Mesenteric fat pad (tissue), 1 donor: ENCODE results near the gene RTP2. TPM values are rescaled to one million over a fixed set of nuclear protein-coding genes. Genes with fewer than 3 reads are reported as not detected.

Experiments
- DNase-seq: peaks from one replicate; pipeline ENCODE4 v3.0.0-alpha.2; 2020; ENCODE audit warnings: low spot score
- total RNA-seq: library from RNA; stranded (reverse); fragmentation: NEBNext Ultra II Directional; extraction: Animal tissue kit (Norgen Biotek cat#: 25700); gene quantifications from one replicate; pipeline ENCODE4 v1.2.1, GENCODE V29; 2021
- donor health status: DM: yes; HTN: yes; CAD: no.

Gene RTP2
- total RNA-seq, 1 donor from 2014 or later: not detected

DNA sequence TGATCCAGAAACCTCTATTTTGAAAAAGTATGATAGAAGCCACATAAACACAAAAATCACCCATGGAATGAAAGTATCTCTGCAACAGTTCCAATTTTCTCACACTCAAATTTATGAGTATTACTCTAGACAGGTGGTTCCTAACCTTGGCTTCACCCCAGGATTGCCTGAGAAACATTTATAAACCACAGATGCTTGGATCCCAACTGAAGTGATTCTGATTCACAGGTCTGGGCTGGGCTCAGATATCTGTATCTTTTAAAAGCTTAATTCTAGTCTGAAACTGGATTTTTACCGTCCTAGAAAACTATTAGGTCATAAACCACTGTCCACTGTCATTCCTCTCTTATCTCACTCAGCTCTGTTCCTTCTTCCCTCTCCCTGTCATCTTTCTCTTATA lies 24.8 kb downstream of the RTP2 start:
- no peak for DNase-seq

DNA sequence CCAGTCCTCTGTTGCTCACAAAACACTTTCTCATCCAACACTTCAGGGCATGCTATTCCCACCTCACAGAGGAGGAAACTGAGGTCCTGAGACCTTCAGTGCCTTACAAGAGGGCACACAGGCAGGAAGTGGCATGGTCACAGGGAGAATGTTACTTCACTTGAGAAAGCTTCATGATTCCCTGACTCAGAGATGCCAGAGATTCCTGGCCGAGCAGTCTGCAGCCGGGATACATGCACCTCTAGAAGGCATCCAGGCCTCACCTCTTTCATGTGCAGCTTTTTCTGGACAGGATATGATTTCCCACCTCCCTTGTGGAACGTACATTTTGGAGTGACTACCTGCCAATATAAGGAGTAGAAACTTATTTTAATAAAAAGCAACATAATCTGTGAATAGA lies 29.3 kb downstream of the RTP2 start:
- DNase-seq: no peak

DNA sequence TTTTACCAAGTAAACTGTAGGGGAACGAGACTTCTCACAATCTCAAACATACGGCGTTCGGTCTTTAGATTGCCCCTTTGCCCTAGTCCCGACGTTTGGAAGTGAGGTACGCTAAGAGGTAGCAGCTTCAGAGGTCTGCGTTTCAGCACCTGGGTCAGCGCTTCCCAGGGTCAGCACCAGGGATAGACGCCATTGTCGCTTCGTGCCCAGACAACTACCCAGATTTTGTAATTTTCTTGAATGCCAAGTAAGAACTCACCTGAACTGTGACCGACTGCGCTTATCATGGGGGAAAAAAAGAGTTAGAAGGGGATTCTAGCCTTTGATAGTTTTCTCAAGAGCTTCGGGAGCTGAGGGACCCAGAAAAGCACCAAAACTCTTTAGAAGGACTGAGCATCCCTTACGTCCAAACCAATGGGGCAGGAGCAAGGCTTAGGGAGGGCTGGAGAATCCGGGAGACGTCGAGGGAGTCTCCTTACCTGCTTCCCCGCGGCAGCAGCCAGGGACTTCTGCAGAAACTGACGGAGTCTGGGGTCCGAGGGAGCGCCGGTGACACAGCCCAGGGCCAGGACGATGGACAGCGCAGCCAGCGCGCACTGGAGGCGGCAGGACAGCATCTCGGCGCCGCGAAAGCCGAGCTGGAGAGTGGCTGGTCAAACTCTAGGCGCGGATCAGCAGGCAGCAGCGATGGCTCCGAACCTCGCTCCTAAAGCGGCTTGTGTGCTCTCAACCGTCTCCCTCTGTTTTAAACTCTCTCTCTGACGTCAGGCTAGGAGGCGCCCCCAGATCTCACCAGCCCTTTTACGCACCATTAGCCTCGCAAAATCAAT lies 32.5 kb downstream of the RTP2 start, which contains the start of gene SST:
Gene SST, minus strand, starts transcription at position 720 of the 830 bp plus-strand sequence. Its CDS starts 103 bp downstream, at position 617.
- DNase-seq: no peak

DNA sequence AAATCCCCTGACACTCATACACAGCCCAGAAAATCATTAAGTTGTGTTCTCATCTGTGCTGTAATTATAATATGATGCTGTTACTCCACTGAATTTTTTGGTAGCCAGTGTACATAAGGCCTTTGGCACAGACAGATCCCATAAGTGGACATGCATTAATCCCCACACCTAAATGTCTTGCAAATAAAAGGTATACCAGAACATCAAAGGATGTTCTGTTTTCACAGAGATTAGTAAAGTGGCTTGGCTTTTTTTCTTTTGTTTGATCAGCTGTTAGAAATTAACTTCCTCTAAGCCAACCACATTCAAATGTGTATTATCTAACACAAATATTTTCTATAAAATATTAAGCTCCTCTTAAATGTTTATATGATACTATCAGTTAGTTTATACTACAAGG lies 34.8 kb downstream of the RTP2 start:
- DNase-seq: no peak

GRCh38 chr3:187665764-187666402 lies 36.5 kb downstream of the RTP2 start:
- no peak for DNase-seq

DNA sequence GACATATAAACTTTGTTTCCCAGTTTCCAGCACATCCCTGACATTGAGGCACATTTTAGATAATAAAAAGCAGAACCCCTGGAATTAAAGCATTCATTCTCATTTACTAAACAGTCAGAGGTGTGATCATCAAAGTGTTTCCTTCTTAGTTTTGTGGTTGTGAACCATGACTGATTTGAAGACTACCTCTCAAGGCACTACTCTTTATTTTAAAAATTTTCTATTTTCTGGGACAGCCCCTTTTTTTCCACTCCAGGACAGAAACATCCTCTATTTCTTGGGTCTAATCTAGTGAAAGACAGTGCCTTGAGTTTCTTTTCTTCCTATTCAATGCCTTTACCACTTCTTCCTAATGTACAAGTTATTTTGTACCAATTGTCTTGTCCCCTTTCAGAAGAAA lies 37.3 kb downstream of the RTP2 start:
- DNase-seq: no peak

DNA sequence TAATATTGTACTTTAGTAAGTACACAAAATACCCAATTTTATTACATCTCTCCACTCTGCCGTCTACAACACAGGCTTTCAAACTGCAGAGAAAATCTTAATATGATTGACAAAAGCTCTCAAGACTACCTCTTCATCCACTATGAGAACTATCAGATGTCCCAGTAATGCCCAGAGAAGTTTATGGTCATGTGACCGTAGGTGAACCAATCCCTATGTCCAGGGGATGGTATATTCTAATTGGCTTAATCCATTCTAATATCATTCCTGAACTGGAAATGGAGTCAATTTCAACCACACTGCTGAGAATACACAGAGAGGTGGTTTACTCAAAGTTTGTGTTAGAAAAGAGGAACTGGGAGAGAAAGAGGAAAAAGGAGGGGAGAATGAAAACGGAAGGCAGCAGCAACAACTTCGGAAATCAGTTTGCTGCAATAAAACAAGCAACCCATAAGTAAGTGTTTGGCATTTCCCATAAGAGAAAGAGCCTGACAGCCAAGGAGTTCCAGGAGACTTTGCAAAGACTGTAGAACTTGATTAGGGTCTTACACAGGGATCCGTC lies 39.4 kb downstream of the RTP2 start:
- DNase-seq: no peak

GRCh38 chr3:187661267-187661666 lies 41.1 kb downstream of the RTP2 start:
- DNase-seq: no peak

DNA sequence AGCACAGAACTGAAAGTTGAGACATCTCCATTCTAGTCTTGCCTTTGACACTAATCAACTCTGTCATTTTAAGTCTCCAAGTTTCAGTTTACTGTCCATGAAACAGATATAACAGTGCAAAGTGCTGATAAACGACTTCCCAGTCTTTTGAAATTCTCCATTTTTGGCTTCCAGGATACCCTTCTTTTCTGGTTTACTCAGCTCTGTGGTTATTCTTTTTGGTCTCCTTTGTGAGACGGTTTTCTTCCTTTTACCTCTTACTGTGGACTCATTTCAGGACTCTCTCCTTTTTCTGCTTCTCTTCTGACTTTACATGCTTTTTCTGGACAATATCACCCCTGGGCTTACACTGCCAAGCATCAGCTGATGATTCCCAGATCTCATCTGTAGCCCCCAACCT lies 51.1 kb downstream of the RTP2 start:
- no peak for DNase-seq

Other genes starting within 250 kb of the RTP2 start
- gene SST, start 32.2 kb downstream of the RTP2 start, total RNA-seq: not detected
- gene BCL6, start 42.9 kb upstream of the RTP2 start, total RNA-seq: 255 TPM